Neural cell (in vitro differentiated cells): ENCODE measurements around the gene LBR. TPM values are rescaled to one million over a fixed set of nuclear protein-coding genes. Genes with fewer than 3 reads are reported as not detected.

Experiments used
- H2AFZ ChIP-seq: fragments of 200-600, 300-800 bp; sonication (generic), shearing (Covaris generic); 2 replicates; pipeline ENCODE4 v1.6.0; 2014; ENCODE audit warnings: low read depth, mild to moderate bottlenecking, antibody characterized with exemption, low read length, moderate library complexity
- H3F3A ChIP-seq: fragments of 200-600 bp; shearing (Covaris generic); 2 replicates; pipeline ENCODE4 v1.6.1; 2016; ENCODE audit warnings: mild to moderate bottlenecking, moderate library complexity, mixed read lengths, antibody characterized with exemption, low read length; ENCODE audit not compliant: insufficient read depth, poor library complexity, severe bottlenecking
- H3K27ac ChIP-seq: fragments of 200-600, 300-800 bp; sonication (generic), shearing (Covaris generic); 2 replicates; pipeline ENCODE4 v1.5.1; 2014; ENCODE audit warnings: mild to moderate bottlenecking, low read length, moderate library complexity
- H3K27me3 ChIP-seq: fragments of 300-800, 200-600 bp; sonication (generic), shearing (Covaris generic); 2 replicates; pipeline ENCODE4 v1.6.0; 2014; ENCODE audit warnings: mild to moderate bottlenecking, low read depth, low read length, moderate library complexity; ENCODE audit not compliant: insufficient read depth
- H3K36me3 ChIP-seq: fragments of 300-800, 200-600 bp; sonication (generic), shearing (Covaris generic); 2 replicates; pipeline ENCODE4 v1.5.1; 2014; ENCODE audit warnings: mild to moderate bottlenecking, antibody characterized with exemption, low read length, moderate library complexity; ENCODE audit not compliant: insufficient read depth
- H3K4me2 ChIP-seq: fragments of 300-800, 200-600 bp; sonication (generic), shearing (Covaris generic); 2 replicates; pipeline ENCODE4 v1.6.0; 2014; ENCODE audit warnings: mild to moderate bottlenecking, low read length
- H3K4me3 ChIP-seq: fragments of 300-800, 200-600 bp; sonication (generic), shearing (Covaris generic); 2 replicates; pipeline ENCODE4 v1.5.1; 2014; ENCODE audit warnings: mild to moderate bottlenecking, low read length, moderate library complexity
- H3K79me2 ChIP-seq: fragments of 200-600 bp; shearing (Covaris generic); replicated peaks from 2 replicates; pipeline ENCODE4 v1.6.0; 2014; ENCODE audit warnings: mild to moderate bottlenecking, low read length, moderate library complexity; ENCODE audit not compliant: insufficient read depth
- H3K9ac ChIP-seq: fragments of 300-800, 200-600 bp; sonication (generic), shearing (Covaris generic); 2 replicates; pipeline ENCODE4 v1.6.1; 2016; ENCODE audit warnings: mild to moderate bottlenecking, low read length, mixed read lengths
- H3K9me2 ChIP-seq: fragments of 200-600 bp; shearing (Covaris generic); 2 replicates; pipeline ENCODE4 v1.6.1; 2016; ENCODE audit warnings: mild to moderate bottlenecking, low read length, mixed read lengths; ENCODE audit not compliant: insufficient read depth
- H3K9me3 ChIP-seq: fragments of 200-600, 300-800 bp; sonication (generic), shearing (Covaris generic); 2 replicates; pipeline ENCODE4 v1.6.1; 2016; ENCODE audit warnings: mild to moderate bottlenecking, mixed run types, low read length, moderate library complexity, mixed read lengths
- H4K20me1 ChIP-seq: fragments of 200-600 bp; shearing (Covaris generic); 2 replicates; pipeline ENCODE4 v1.6.1; 2016; ENCODE audit warnings: mild to moderate bottlenecking, mixed run types; ENCODE audit not compliant: insufficient read depth
- EP300 ChIP-seq: fragments of 450-650 bp; conservative IDR thresholded peaks from 2 replicates; pipeline ENCODE4 v1.6.1; 2014; ENCODE audit warnings: antibody characterized with exemption, mild to moderate bottlenecking, moderate library complexity; ENCODE audit not compliant: poor library complexity, severe bottlenecking
- MXI1 ChIP-seq: fragments of 450-650 bp; conservative IDR thresholded peaks from 2 replicates; pipeline ENCODE4 v1.6.1; 2014; ENCODE audit warnings: antibody characterized with exemption, mild to moderate bottlenecking; ENCODE audit not compliant: poor library complexity, severe bottlenecking
- POLR2AphosphoS5 ChIP-seq: IDR thresholded peaks from 2 replicates; pipeline ENCODE4 v1.6.1; 2012
- RAD21 ChIP-seq: fragments of 450-650 bp; conservative IDR thresholded peaks from 2 replicates; pipeline ENCODE4 v1.6.1; 2014; ENCODE audit warnings: antibody characterized with exemption, mild to moderate bottlenecking, moderate library complexity
- REST ChIP-seq: IDR thresholded peaks from 2 replicates; pipeline ENCODE4 v1.6.1; 2012; ENCODE audit warnings: borderline replicate concordance
- polyA plus RNA-seq: library from polyadenylated mRNA; depleted of rRNA; stranded (reverse); fragments of >200 nt; gene quantifications from 2 replicates; pipeline ENCODE4 v1.2.3, GENCODE V29; 2014
- TF ChIP-seq, protein P1 (sequence below): fragments of 450-650 bp; IDR thresholded peaks from 2 replicates; pipeline ENCODE4 v1.5.1; 2014; ENCODE audit warnings: antibody characterized with exemption, mild to moderate bottlenecking, moderate library complexity; ENCODE audit not compliant: poor library complexity, severe bottlenecking

LBR gene
- polyA plus RNA-seq, 1 donor from 2014 or later, result 156 TPM

DNA sequence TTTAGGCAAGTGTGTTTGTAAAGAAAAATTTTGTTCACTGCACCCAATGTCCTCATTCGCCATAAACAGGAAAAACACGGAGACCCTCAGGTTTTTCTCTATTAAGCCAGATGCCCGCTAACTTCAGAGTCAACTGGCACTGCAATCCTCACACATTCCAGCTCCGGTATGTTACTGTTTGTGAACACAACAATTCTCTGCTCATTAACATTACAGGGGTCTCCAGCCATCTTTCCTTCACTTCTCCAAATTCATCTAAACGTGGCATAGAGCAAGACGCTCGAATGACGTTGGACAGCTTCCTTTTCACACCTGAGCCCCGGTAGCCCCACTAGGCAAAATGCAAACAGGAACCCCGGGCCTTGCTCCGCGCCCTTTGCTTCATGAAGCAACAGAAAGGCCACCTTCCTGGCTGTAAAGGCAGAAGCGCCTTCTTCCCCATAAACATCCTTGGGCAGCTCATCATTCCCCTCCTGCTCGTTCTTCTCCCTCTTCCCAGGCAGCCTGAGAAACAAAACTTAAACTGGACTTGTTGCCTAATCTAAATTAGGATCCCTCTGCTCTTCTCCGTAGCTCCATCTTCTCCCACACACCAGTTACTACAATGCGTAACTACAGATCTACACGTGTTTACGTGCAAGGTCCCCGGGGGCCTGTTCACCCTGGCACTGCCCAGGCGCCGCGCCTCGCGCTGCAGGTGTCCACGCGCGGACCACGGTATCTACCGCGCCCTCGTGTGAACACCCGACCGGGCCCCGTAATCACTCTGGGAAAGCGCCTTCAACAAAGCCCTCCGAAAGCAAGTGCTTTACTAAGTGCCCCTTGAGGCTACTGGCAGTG is 1.2 kb downstream of the LBR start:
- Histone ChIP-seq H3K9me3 (no peaks in the 10 kb centered on the region), H3K79me2 (peaks cover 56% of the 10 kb centered on the region), H3K27me3 (no peaks in the 10 kb centered on the region), H3K4me3 (peak overlapping the region; percentile 95), H3K9me2 (no peaks in the 10 kb centered on the region), H3K9ac (peak overlapping the region; percentile 95), H4K20me1 (peaks cover 37% of the 10 kb centered on the region), H3K36me3 (no peaks in the 10 kb centered on the region), H3K4me2 (peak overlapping the region; percentile 100), H3K27ac (peak overlapping the region; percentile 92), H2AFZ (peak overlapping the region; percentile 76), H3F3A (peaks cover 7% of the 10 kb centered on the region)
- peak; percentile 32 for TF ChIP-seq POLR2AphosphoS5
- TF ChIP-seq EP300, result no peak
- peak; percentile 85 for TF ChIP-seq MXI1

GRCh38 chr1:225425201-225425786 is 2.5 kb downstream of the LBR start:
- Histone ChIP-seq H3K9me2 (no peaks in the 10 kb centered on the region), H3K27me3 (no peaks in the 10 kb centered on the region), H4K20me1 (peaks cover 37% of the 10 kb centered on the region), H2AFZ (no peak overlapping the region), H3F3A (peaks cover 7% of the 10 kb centered on the region), H3K4me3 (peak overlapping the region; percentile 95), H3K27ac (no peak overlapping the region), H3K9me3 (no peaks in the 10 kb centered on the region), H3K36me3 (no peaks in the 10 kb centered on the region), H3K79me2 (peaks cover 67% of the 10 kb centered on the region), H3K4me2 (peak overlapping the region; percentile 100), H3K9ac (peak overlapping the region; percentile 95)
- no peak for TF ChIP-seq MXI1
- TF ChIP-seq, protein P1, sequence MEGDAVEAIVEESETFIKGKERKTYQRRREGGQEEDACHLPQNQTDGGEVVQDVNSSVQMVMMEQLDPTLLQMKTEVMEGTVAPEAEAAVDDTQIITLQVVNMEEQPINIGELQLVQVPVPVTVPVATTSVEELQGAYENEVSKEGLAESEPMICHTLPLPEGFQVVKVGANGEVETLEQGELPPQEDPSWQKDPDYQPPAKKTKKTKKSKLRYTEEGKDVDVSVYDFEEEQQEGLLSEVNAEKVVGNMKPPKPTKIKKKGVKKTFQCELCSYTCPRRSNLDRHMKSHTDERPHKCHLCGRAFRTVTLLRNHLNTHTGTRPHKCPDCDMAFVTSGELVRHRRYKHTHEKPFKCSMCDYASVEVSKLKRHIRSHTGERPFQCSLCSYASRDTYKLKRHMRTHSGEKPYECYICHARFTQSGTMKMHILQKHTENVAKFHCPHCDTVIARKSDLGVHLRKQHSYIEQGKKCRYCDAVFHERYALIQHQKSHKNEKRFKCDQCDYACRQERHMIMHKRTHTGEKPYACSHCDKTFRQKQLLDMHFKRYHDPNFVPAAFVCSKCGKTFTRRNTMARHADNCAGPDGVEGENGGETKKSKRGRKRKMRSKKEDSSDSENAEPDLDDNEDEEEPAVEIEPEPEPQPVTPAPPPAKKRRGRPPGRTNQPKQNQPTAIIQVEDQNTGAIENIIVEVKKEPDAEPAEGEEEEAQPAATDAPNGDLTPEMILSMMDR, result no peak
- TF ChIP-seq RAD21, result no peak
- TF ChIP-seq EP300, result no peak
- TF ChIP-seq REST, result no peak
